ENCODE data around the gene CEMIP.

CEMIP gene

GRCh38 chr15:80942266-80942665 lies 163.1 kb downstream of the CEMIP start:
- H3K36me3 ChIP-seq: peaks cover 43 to 68% (median 49%) of the 10 kb centered on the region in 3 donors
- H3K9me3 ChIP-seq: no peaks in the 10 kb centered on the region
- TF ChIP-seq CTCF (IDR thresholded peaks at IDR 0.05): no peak
- H3K27me3 ChIP-seq: no peaks in the 10 kb centered on the region
- no peaks in the 10 kb centered on the region for H3K4me1 ChIP-seq
- no peak overlapping the region for H3K4me3 ChIP-seq
- intact Hi-C loops (cut with DNase I; ENCODE audit: low total_unique reads): no loop called here
- no peak overlapping the region for H3K27ac ChIP-seq
- peak; percentile 7 to 31 for DNase-seq

- intact Hi-C loops (cut with DNase I; ENCODE audit: low total_unique reads): no loop called here
- Histone ChIP-seq H3K27ac (no peak overlapping the region), H3K9me3 (no peaks in the 10 kb centered on the region), H3K27me3 (no peaks in the 10 kb centered on the region), H3K36me3 (peaks cover 40 to 74% (median 49%) of the 10 kb centered on the region in 3 donors), H3K4me1 (no peaks in the 10 kb centered on the region), H3K4me3 (no peak overlapping the region)
- no peak for TF ChIP-seq CTCF (IDR thresholded peaks at IDR 0.05)
- peak; percentile 21 to 63 for DNase-seq
Measured at GRCh38 chr15:80942746-80943565, 163.8 kb downstream of the CEMIP start.

- no peak for TF ChIP-seq CTCF (IDR thresholded peaks at IDR 0.05)
- Histone ChIP-seq H3K9me3 (no peaks in the 10 kb centered on the region), H3K4me3 (no peak overlapping the region), H3K4me1 (no peaks in the 10 kb centered on the region), H3K27me3 (no peaks in the 10 kb centered on the region), H3K27ac (no peak overlapping the region), H3K36me3 (peaks cover 57 to 93% (median 68%) of the 10 kb centered on the region in 3 donors)
- intact Hi-C loops (cut with DNase I; ENCODE audit: low total_unique reads): no loop called here
- DNase-seq: peak; percentile 12 to 38
Measured at GRCh38 chr15:80944818-80945217, 165.6 kb downstream of the CEMIP start.

GRCh38 chr15:80945605-80946004 lies 166.4 kb downstream of the CEMIP start:
- no peak for TF ChIP-seq CTCF (IDR thresholded peaks at IDR 0.05)
- no peak overlapping the region for H3K27ac ChIP-seq
- DNase-seq: peak in 1 of 2 donors; percentile 11
- H3K4me3 ChIP-seq: no peak overlapping the region
- no peaks in the 10 kb centered on the region for H3K4me1 ChIP-seq
- intact Hi-C loops (cut with DNase I; ENCODE audit: low total_unique reads): no loop called here
- H3K27me3 ChIP-seq: no peaks in the 10 kb centered on the region
- H3K9me3 ChIP-seq: no peaks in the 10 kb centered on the region
- H3K36me3 ChIP-seq: peaks cover 63 to 94% (median 74%) of the 10 kb centered on the region in 3 donors

- no peak overlapping the region for H3K27ac ChIP-seq
- H3K36me3 ChIP-seq: peaks cover 65 to 96% (median 76%) of the 10 kb centered on the region in 3 donors
- intact Hi-C loops (cut with DNase I; ENCODE audit: low total_unique reads): no loop called here
- H3K4me3 ChIP-seq: no peak overlapping the region
- no peaks in the 10 kb centered on the region for H3K9me3 ChIP-seq
- peak; percentile 20 to 62 for DNase-seq
- H3K27me3 ChIP-seq: no peaks in the 10 kb centered on the region
- no peak for TF ChIP-seq CTCF (IDR thresholded peaks at IDR 0.05)
- no peaks in the 10 kb centered on the region for H3K4me1 ChIP-seq
Measured at GRCh38 chr15:80946576-80946975, 167.4 kb downstream of the CEMIP start.

Data from tibial artery (tissue), 4 donors.